Neural crest cell (in vitro differentiated cells): Measurements from ENCODE around the gene BAIAP2. TPM values are rescaled to one million over a fixed set of nuclear protein-coding genes. Genes with fewer than 3 reads are reported as not detected.

Source experiments
- DNase-seq: peaks from one replicate; pipeline ENCODE4 v3.0.0; 2021; ENCODE audit warnings: low read depth, mixed read lengths, low spot score
- H3K27ac Mint-ChIP-seq: one replicate; pipeline ENCODE4 v1.8.0; 2021; ENCODE audit warnings: mild to moderate bottlenecking, mixed read lengths; ENCODE audit not compliant: unreplicated experiment
- H3K27me3 Mint-ChIP-seq: 2 replicates; pipeline ENCODE4 v1.8.0; 2021; ENCODE audit warnings: low read depth, mild to moderate bottlenecking, mixed read lengths
- H3K36me3 Mint-ChIP-seq: 2 replicates; pipeline ENCODE4 v1.8.0; 2021; ENCODE audit warnings: low read depth, mild to moderate bottlenecking, mixed read lengths
- H3K4me1 Mint-ChIP-seq: 2 replicates; pipeline ENCODE4 v1.8.0; 2021; ENCODE audit warnings: mixed read lengths
- H3K4me3 Mint-ChIP-seq: one replicate; pipeline ENCODE4 v1.8.0; 2021; ENCODE audit warnings: mild to moderate bottlenecking, mixed read lengths
- H3K9me3 Mint-ChIP-seq: 2 replicates; pipeline ENCODE4 v1.8.0; 2021; ENCODE audit warnings: mixed read lengths
- CTCF ChIP-seq: fragments of 200-600 bp; sonication (generic); conservative IDR thresholded peaks from 2 replicates; pipeline ENCODE4 v1.5.0; 2021; ENCODE audit warnings: antibody characterized with exemption, mild to moderate bottlenecking
- total RNA-seq: library from RNA; stranded (reverse); gene quantifications from 2 replicates; pipeline ENCODE4 v1.2.1, GENCODE V29; 2021

BAIAP2 gene
- total RNA-seq, 1 donor from 2014 or later: 47.5 TPM

- no peak for DNase-seq
- no peak overlapping the region for H3K27ac Mint-ChIP-seq
- H3K27me3 Mint-ChIP-seq: no peaks in the 10 kb centered on the region
- H3K9me3 Mint-ChIP-seq: no peaks in the 10 kb centered on the region
- no peaks in the 10 kb centered on the region for H3K36me3 Mint-ChIP-seq
- TF ChIP-seq CTCF: no peak
- peaks cover 9% of the 10 kb centered on the region for H3K4me1 Mint-ChIP-seq
- no peak overlapping the region for H3K4me3 Mint-ChIP-seq
Observed at GRCh38 chr17:81112450-81112849, 77.5 kb downstream of the BAIAP2 start.

GRCh38 chr17:81113158-81113724 is 78.3 kb downstream of the BAIAP2 start:
- TF ChIP-seq CTCF: no peak

GRCh38 chr17:81114351-81115093 is 79.6 kb downstream of the BAIAP2 start:
- Mint-ChIP-seq H3K4me3 (no peak overlapping the region), H3K27me3 (peaks cover 3% of the 10 kb centered on the region), H3K36me3 (no peaks in the 10 kb centered on the region), H3K9me3 (no peaks in the 10 kb centered on the region), H3K27ac (no peak overlapping the region), H3K4me1 (peaks cover 9% of the 10 kb centered on the region)
- no peak for DNase-seq
- no peak for TF ChIP-seq CTCF

More at GRCh38 chr17:81113158-81113724, 78.3 kb downstream of the BAIAP2 start:
- DNase-seq: no peak
- no peak overlapping the region for H3K27ac Mint-ChIP-seq
- peaks cover 9% of the 10 kb centered on the region for H3K4me1 Mint-ChIP-seq
- H3K27me3 Mint-ChIP-seq: no peaks in the 10 kb centered on the region
- no peak overlapping the region for H3K4me3 Mint-ChIP-seq
- H3K36me3 Mint-ChIP-seq: no peaks in the 10 kb centered on the region
- H3K9me3 Mint-ChIP-seq: no peaks in the 10 kb centered on the region

- H3K4me3 Mint-ChIP-seq: no peak overlapping the region
- H3K36me3 Mint-ChIP-seq: no peaks in the 10 kb centered on the region
- no peak for DNase-seq
- no peak overlapping the region for H3K27ac Mint-ChIP-seq
- H3K9me3 Mint-ChIP-seq: no peaks in the 10 kb centered on the region
- H3K27me3 Mint-ChIP-seq: peaks cover 3% of the 10 kb centered on the region
- no peak for TF ChIP-seq CTCF
- H3K4me1 Mint-ChIP-seq: peaks cover 9% of the 10 kb centered on the region
Observed at GRCh38 chr17:81115219-81115618, 80.3 kb downstream of the BAIAP2 start.

GRCh38 chr17:81115749-81116464 is 81.0 kb downstream of the BAIAP2 start:
- no peak for TF ChIP-seq CTCF
- Mint-ChIP-seq H3K27me3 (peaks cover 3% of the 10 kb centered on the region), H3K36me3 (no peaks in the 10 kb centered on the region), H3K9me3 (no peaks in the 10 kb centered on the region), H3K27ac (no peak overlapping the region), H3K4me1 (peaks cover 9% of the 10 kb centered on the region), H3K4me3 (no peak overlapping the region)
- DNase-seq: no peak
